H1 (cell line): ENCODE measurements around the gene CA9. TPM values are rescaled to one million over a fixed set of nuclear protein-coding genes. Genes with fewer than 3 reads are reported as not detected.

ENCODE experiments used
- CTCF ChIA-PET: fragments of 300-600 bp; sonication (Branson Sonifier 250); formaldehyde crosslinking; loops from one replicate; lab custom pipeline; 2021; ENCODE audit not compliant: partially characterized antibody; lab: Charles Lee
- POLR2A ChIA-PET: fragments of 300-600 bp; sonication (Branson Sonifier 250); formaldehyde crosslinking; loops from one replicate; lab custom pipeline; 2021; ENCODE audit warnings: inconsistent platforms; ENCODE audit not compliant: partially characterized antibody; lab: Charles Lee
- DNase-seq, 2 experiments: peaks; one replicate each; pipeline versions ENCODE4 v3.0.0 to v3.0.0-alpha.2; 2010 to 2022; ENCODE audit warnings: low spot score in 2 of 2, low read depth in 1 of 2, mixed read lengths in 1 of 2
- FAIRE-seq: peaks from 2 replicates; lab custom pipeline; 2011; peaks lifted over from hg19 to GRCh38; lab: Jason Lieb, UNC
- H2AFZ ChIP-seq: 2 replicates; pipeline ENCODE4 v1.8.1; 2012; ENCODE audit warnings: low read length, inconsistent platforms
- H2AK5ac ChIP-seq: 2 replicates; pipeline ENCODE4 v1.6.1; 2013; ENCODE audit warnings: low read depth, low read length
- H2BK120ac ChIP-seq: replicated peaks from 2 replicates; pipeline ENCODE3; 2013; ENCODE audit warnings: low read depth, low read length, inconsistent platforms
- H2BK12ac ChIP-seq: 2 replicates; pipeline ENCODE4 v1.6.1; 2013; ENCODE audit warnings: low read depth, low read length
- H2BK15ac ChIP-seq: 2 replicates; pipeline ENCODE4 v1.6.1; 2013; ENCODE audit warnings: low read length
- H2BK20ac ChIP-seq: 2 replicates; pipeline ENCODE4 v1.6.1; 2013; ENCODE audit warnings: low read length
- H2BK5ac ChIP-seq: 2 replicates; pipeline ENCODE4 v1.6.1; 2013; ENCODE audit warnings: low read depth, low read length
- H3K14ac ChIP-seq: 2 replicates; pipeline ENCODE4 v1.6.1; 2013; ENCODE audit warnings: inconsistent platforms; ENCODE audit not compliant: insufficient read length
- H3K18ac ChIP-seq: 2 replicates; pipeline ENCODE4 v1.6.1; 2013; ENCODE audit warnings: low read length; ENCODE audit errors: extremely low read depth
- H3K23ac ChIP-seq: 2 replicates; pipeline ENCODE4 v1.6.1; 2013; ENCODE audit warnings: inconsistent platforms; ENCODE audit not compliant: insufficient read length
- H3K23me2 ChIP-seq: 2 replicates; pipeline ENCODE4 v1.6.1; 2013; ENCODE audit warnings: low read depth, low read length
- H3K27ac ChIP-seq: 2 replicates; pipeline ENCODE4 v1.6.1; 2011; ENCODE audit warnings: low read depth, low read length, inconsistent platforms
- H3K27me3 ChIP-seq, 4 experiments: replicated peaks in 1 of 4; 1 replicate in 1 of 4; 2 replicates in 3 of 4; pipeline versions ENCODE4 v1.6.1 to v1.8.1; 2011 to 2013; ENCODE audit warnings: low read length in 3 of 4, mild to moderate bottlenecking in 3 of 4, inconsistent platforms in 2 of 4, mixed read lengths in 2 of 4, moderate library complexity in 1 of 4; ENCODE audit not compliant: control insufficient read depth in 3 of 4, insufficient read depth in 3 of 4; ENCODE audit errors: extremely low read depth in 1 of 4
- H3K36me3 ChIP-seq, 4 experiments: 2 replicates each; pipeline versions ENCODE4 v1.6.1 to v1.8.1; 2011 to 2013; ENCODE audit warnings: mild to moderate bottlenecking in 4 of 4, low read length in 3 of 4, moderate library complexity in 2 of 4, control low read depth in 1 of 4, inconsistent platforms in 1 of 4; ENCODE audit not compliant: insufficient read depth in 4 of 4, control insufficient read depth in 2 of 4
- H3K4ac ChIP-seq: replicated peaks from 2 replicates; pipeline ENCODE3; 2013; ENCODE audit warnings: low read length, low read depth, mixed read lengths, inconsistent platforms; ENCODE audit not compliant: insufficient read length
- H3K4me1 ChIP-seq, 4 experiments: replicated peaks in 1 of 4; 1 replicate in 1 of 4; 2 replicates in 3 of 4; pipeline versions ENCODE4 v1.6.1 to v1.8.1; 2011 to 2013; ENCODE audit warnings: low read length in 3 of 4, inconsistent platforms in 2 of 4, mixed read lengths in 1 of 4; ENCODE audit not compliant: insufficient read depth in 4 of 4, control insufficient read depth in 3 of 4
- H3K4me2 ChIP-seq, 2 experiments: 2 replicates each; pipeline versions ENCODE4 v1.6.1 to v1.8.1; 2011 to 2013; ENCODE audit warnings: low read depth in 2 of 2, low read length in 2 of 2, control low read depth in 1 of 2, inconsistent platforms in 1 of 2, mild to moderate bottlenecking in 1 of 2; ENCODE audit not compliant: insufficient read depth in 1 of 2
- H3K4me3 ChIP-seq, 4 experiments: fragments of 200-600, 300-600 bp in 1 of 4; sonication (generic), shearing (Covaris generic), sonication (Bioruptor Twin) in 1 of 4; 2 replicates each; pipeline versions ENCODE4 v1.5.1 to v1.8.1; 2011 to 2016; ENCODE audit warnings: low read length in 4 of 4, low read depth in 3 of 4, control low read depth in 2 of 4, inconsistent platforms in 2 of 4, mild to moderate bottlenecking in 2 of 4, mixed read lengths in 1 of 4, moderate library complexity in 1 of 4; ENCODE audit not compliant: insufficient read depth in 2 of 4; ENCODE audit errors: extremely low read depth in 1 of 4
- H3K56ac ChIP-seq: replicated peaks from 2 replicates; pipeline ENCODE3; 2013; ENCODE audit warnings: low read depth, mild to moderate bottlenecking, mixed read lengths, low read length, inconsistent platforms; ENCODE audit not compliant: insufficient read length
- H3K79me1 ChIP-seq: 2 replicates; pipeline ENCODE4 v1.6.1; 2013; ENCODE audit warnings: low read depth, low read length, control low read depth
- H3K79me2 ChIP-seq, 2 experiments: 2 replicates each; pipeline versions ENCODE4 v1.6.1 to v1.8.1; 2012 to 2013; ENCODE audit warnings: low read length in 2 of 2, mild to moderate bottlenecking in 2 of 2, inconsistent platforms in 1 of 2; ENCODE audit not compliant: insufficient read depth in 2 of 2, control insufficient read depth in 1 of 2
- H3K9ac ChIP-seq, 4 experiments: replicated peaks in 1 of 4; 1 replicate in 1 of 4; 2 replicates in 3 of 4; pipeline versions ENCODE4 v1.6.1 to v1.8.1; 2011 to 2013; ENCODE audit warnings: low read depth in 3 of 4, low read length in 3 of 4, control low read depth in 2 of 4, mild to moderate bottlenecking in 2 of 4, moderate library complexity in 2 of 4, inconsistent platforms in 1 of 4; ENCODE audit errors: extremely low read depth in 1 of 4
- H3K9me3 ChIP-seq, 2 experiments: 2 replicates each; pipeline versions ENCODE4 v1.6.1 to v1.8.1; 2012 to 2013; ENCODE audit warnings: mild to moderate bottlenecking in 2 of 2, moderate library complexity in 2 of 2, control low read depth in 1 of 2, inconsistent platforms in 1 of 2, low read depth in 1 of 2, low read length in 1 of 2, mixed read lengths in 1 of 2; ENCODE audit not compliant: insufficient read depth in 2 of 2
- H4K20me1 ChIP-seq, 2 experiments: replicated peaks in 1 of 2; 2 replicates each; pipeline versions ENCODE3 to v1.8.1; 2011 to 2013; ENCODE audit warnings: inconsistent platforms in 2 of 2, low read length in 2 of 2, mild to moderate bottlenecking in 1 of 2; ENCODE audit not compliant: insufficient read depth in 2 of 2, control insufficient read depth in 1 of 2
- H4K5ac ChIP-seq: 2 replicates; pipeline ENCODE4 v1.6.1; 2013; ENCODE audit warnings: low read length, low read depth, mixed read lengths, inconsistent platforms; ENCODE audit not compliant: insufficient read length
- H4K8ac ChIP-seq: 2 replicates; pipeline ENCODE4 v1.8.0; 2013; ENCODE audit warnings: mild to moderate bottlenecking, moderate library complexity, low read length, inconsistent platforms; ENCODE audit not compliant: insufficient read depth; ENCODE audit errors: extremely low read depth
- H4K91ac ChIP-seq: replicated peaks from 2 replicates; pipeline ENCODE3; 2013; ENCODE audit warnings: low read length, mixed read lengths, inconsistent platforms; ENCODE audit not compliant: insufficient read length
- KDM1A ChIP-seq: fragments of 200-600, 300-600 bp; sonication (generic); IDR thresholded peaks from 2 replicates; pipeline ENCODE4 v1.7.1; 2016; ENCODE audit warnings: mild to moderate bottlenecking, low read length, borderline replicate concordance
- RNF2 ChIP-seq: fragments of 200-900, 300-1000 bp; sonication (generic); IDR thresholded peaks from 2 replicates; pipeline ENCODE4 v1.7.1; 2016; ENCODE audit warnings: borderline replicate concordance, low read depth, mild to moderate bottlenecking, antibody characterized with exemption, low read length; ENCODE audit not compliant: poor library complexity, severe bottlenecking; ENCODE audit errors: missing control alignments
- WGBS, 2 experiments: shearing (Covaris generic) in 1 of 2; methylation state at CpG; one replicate each; pipeline versions ENCODE4 v1.1.6 to v1.1.7; 2013 to 2015; ENCODE audit warnings: low lambda C conversion rate in 2 of 2, mixed read lengths in 2 of 2, inconsistent platforms in 1 of 2, low coverage in 1 of 2, missing lambda C conversion rate in 1 of 2; ENCODE audit not compliant: insufficient replicate concordance in 2 of 2, insufficient coverage in 1 of 2, insufficient read length in 1 of 2; ENCODE audit errors: extremely low coverage in 1 of 2, missing lambda C conversion rate in 1 of 2; 5-methylcytosine and 5-hydroxymethylcytosine counted together
- polyA plus RNA-seq, 7 experiments: library from polyadenylated mRNA; depleted of rRNA in 3 of 7; stranded (reverse) in 5 of 7; unstranded in 2 of 7; fragments of >200 nt in 5 of 7; fragments of 200-250 nt in 2 of 7; gene quantifications; 1 replicate in 5 of 7; 2 replicates in 1 of 7; 4 replicates in 1 of 7; pipeline versions ENCODE4 v1.2.1 to v1.2.3, GENCODE V29; 2011 to 2013; ENCODE audit warnings: missing spikeins in 2 of 7, mixed read lengths in 2 of 7
- total RNA-seq: library from RNA; stranded (reverse); fragmentation: NEBNext Ultra II Directional; extraction: Animal tissue kit (Norgen Biotek cat#: 25700); gene quantifications from 2 replicates; pipeline ENCODE4 v1.2.1, GENCODE V29; 2021

CA9 gene
- total and polyA plus RNA-seq, 2 of the 8 experiments (the other 6 are each of a cell fraction or from before 2014, with no cell fraction given) = 1.3 to 1.8 TPM

GRCh38 chr9:35714123-35714522, 40.4 kb downstream of the CA9 start:
- Histone ChIP-seq H4K8ac (no peak overlapping the region), H2BK20ac (no peak overlapping the region), H3K9ac (no peak overlapping the region), H3K4me2 (no peak overlapping the region), H3K18ac (no peak overlapping the region), H3K23ac (no peak overlapping the region), H3K79me1 (peaks cover 3% of the 10 kb centered on the region; the same call in 1 of the 2 replicates), H3K56ac (no peak overlapping the region), H2AK5ac (no peak overlapping the region), H3K27ac (no peak overlapping the region), H3K27me3 (no peaks in the 10 kb centered on the region), H2BK5ac (no peak overlapping the region), H3K36me3 (peaks cover 28 to 86% (median 59%) of the 10 kb centered on the region in 4 experiments; a peak in 7 of 8 replicates), H3K79me2 (no peaks in the 10 kb centered on the region), H2BK15ac (no peak overlapping the region), H4K20me1 (peaks cover 0 to 2% of the 10 kb centered on the region in 2 experiments), H4K91ac (no peak overlapping the region), H2BK12ac (no peak overlapping the region), H2BK120ac (no peak overlapping the region), H3K14ac (no peak overlapping the region), H3K4me3 (no peak overlapping the region), H2AFZ (no peak overlapping the region), H3K9me3 (no peaks in the 10 kb centered on the region), H3K4me1 (no peaks in the 10 kb centered on the region), H4K5ac (no peak overlapping the region), H3K23me2 (no peaks in the 10 kb centered on the region), H3K4ac (no peak overlapping the region)
- no peak for DNase-seq
- POLR2A ChIA-PET = interaction anchor here (1.1 to 10.5 kb wide), 2 partner anchors 13 to 21 kb away, joined by 3 to 51 read pairs; no protein-coding TSS in a partner anchor
- FAIRE-seq = no peak
- CTCF ChIA-PET = interaction anchor here (0.5 to 13.8 kb wide), 7 partner anchors 9 to 186 kb away, joined by 3 to 199 read pairs (median 20); partner anchors contain the start of genes ARHGEF39, CCDC107, CREB3 and RMRP
- 90% methylated on average over 6 of the region's 6 CpGs; no CpG with 5 or more reads in 1 of the 2 experiments for WGBS, 2 experiments
- TF ChIP-seq KDM1A (no peak), RNF2 (no peak)
